Measurements from ENCODE around the gene SRSF9. TPM values are rescaled to one million over a fixed set of nuclear protein-coding genes. Genes with fewer than 3 reads are reported as not detected.
"Not testable (repeated sequence)": the region's sequence is repeated elsewhere in the genome, so short reads cannot be mapped to it uniquely, and the experiment has no call there.

The SRSF9 gene
- total RNA-seq, 1 donor from 2014 or later, result 38.9 TPM

DNA sequence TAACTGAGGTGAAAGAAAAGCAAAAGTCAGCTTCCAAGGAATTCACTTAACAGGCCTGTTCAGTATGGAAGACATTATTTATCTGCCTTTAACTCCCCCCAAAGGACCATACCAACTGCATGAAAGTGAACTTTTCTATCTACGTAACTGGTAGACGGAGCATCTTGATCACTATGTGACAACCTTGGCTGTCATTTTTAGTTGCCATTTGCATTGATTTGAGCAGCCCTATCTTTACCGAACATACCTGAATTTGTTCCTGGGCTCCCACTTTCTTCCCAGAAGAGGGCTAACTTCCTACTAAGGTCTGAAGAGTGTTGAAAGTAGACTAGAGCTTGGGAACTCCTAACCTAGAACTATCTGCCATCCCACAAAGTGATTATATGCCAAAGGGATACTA, 9.4 kb downstream of the SRSF9 start:
- intact Hi-C loops (cut with DNase I), result no loop called here
- no peak for ATAC-seq (ENCODE audit: poor library complexity)
- no peak for DNase-seq

DNA sequence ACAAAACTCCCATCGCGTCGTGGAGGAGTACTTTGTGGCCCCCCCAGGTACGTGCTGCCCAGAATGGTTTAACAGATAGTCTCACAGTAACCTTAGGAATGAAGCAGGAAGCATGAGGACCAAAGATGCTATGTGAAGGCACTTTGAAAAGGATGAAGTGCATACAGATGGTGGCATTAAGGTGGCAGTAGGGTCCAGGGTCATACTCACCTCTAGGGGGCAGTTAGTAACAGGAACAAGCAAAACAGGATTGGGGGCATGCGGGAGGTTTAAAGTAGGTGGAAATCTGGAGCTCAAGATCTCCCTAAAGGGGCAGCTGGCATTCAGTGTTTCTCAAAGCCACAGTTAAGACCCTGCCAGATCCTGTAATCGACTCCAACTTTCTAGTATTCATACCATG, 12.4 kb downstream of the SRSF9 start:
- intact Hi-C loops (cut with DNase I), result no loop called here
- no peak for DNase-seq
- ATAC-seq (ENCODE audit: poor library complexity), result no peak

DNA sequence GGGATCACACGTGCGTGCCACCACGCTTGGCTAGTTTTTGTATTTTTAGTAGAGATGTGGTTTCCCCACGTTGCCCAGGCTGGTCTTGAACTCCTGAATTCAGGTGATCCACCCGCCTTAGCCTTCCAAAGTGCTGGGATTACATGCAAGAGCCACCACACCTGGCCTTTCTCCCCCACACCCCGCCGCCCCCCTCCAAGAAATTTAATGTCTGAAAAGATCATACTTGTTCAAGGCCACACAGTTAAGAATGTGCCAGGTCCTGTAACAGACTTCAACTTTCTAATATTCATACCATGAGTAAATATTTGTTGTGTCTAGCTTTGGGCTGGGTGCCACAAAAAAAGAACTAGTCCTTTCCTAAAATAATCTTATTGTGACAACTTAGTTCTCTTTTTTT, 14.2 kb downstream of the SRSF9 start:
- DNase-seq, result no peak

DNA sequence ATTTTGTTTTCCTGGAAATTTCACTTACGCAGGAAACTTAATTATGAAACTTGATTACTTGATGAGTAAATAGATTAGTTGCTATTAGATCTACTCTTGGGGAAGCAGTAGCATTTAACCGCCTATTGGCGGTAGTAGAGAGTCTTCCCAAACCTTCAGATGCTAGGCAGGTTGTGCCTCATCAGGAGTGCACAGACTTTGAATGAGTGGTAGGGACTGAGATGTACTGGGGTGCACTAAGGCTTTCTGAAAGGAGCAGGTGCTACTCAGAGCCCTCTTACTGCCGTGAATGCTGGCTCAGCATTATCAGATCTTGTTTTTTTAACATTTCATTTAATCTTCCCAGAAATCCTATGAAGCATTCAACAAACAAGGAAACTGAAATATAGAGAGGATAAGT, 15.6 kb downstream of the SRSF9 start:
- ATAC-seq (ENCODE audit: poor library complexity) (no peak), DNase-seq (no peak)
- intact Hi-C loops (cut with DNase I), result no loop called here

More for the DNA sequence above, 14.2 kb downstream of the SRSF9 start:
- no peak for ATAC-seq (ENCODE audit: poor library complexity)
- intact Hi-C loops (cut with DNase I), result no loop called here

DNA sequence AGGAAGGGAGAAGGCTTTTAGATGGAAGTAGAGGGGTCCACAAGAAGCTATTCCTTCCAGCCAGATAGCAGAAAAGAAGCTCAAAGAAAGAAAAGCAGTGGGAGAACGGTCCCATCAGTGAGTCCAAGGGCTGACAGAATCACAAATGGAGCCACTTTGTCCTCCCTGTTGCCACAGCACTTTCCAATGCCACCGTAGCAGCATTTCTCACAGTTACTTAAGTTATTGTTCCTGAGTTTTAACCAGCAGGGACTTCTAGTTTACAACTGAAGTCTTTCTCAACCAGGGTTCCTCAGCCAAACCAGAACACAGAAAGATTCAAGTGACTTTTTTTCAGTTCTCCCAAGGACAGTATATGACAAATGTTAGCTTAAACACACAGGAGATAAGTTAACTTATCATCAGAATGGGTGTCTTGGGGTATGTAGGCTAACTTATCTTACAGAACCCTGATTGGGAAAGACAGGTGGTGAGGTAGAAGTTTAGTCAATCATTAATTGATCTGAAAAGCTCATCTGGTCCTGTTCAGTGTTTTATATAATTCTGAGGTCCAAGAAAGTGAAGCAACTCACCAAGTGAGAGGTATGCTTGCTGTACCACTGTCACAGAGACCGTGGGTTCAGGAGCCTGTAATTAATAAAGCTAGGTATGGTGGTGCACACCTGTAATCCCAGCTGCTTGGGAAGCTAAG, 16.3 kb downstream of the SRSF9 start:
- intact Hi-C loops (cut with DNase I), result no loop called here
- DNase-seq, result no peak

GRCh38 chr12:120452524-120452923, 17.0 kb downstream of the SRSF9 start:
- ATAC-seq (ENCODE audit: poor library complexity); intact Hi-C loops (cut with DNase I); DNase-seq: not testable (repeated sequence)

More for the DNA sequence above, 16.3 kb downstream of the SRSF9 start:
- ATAC-seq (ENCODE audit: poor library complexity), result no peak

GRCh38 chr12:120447992-120448391, 21.6 kb downstream of the SRSF9 start:
- ATAC-seq (ENCODE audit: poor library complexity) (no peak), DNase-seq (no peak)
- intact Hi-C loops (cut with DNase I), result no loop called here

- ATAC-seq (ENCODE audit: poor library complexity); DNase-seq; intact Hi-C loops (cut with DNase I): not testable (repeated sequence)
Observed at GRCh38 chr12:120446844-120447178, 22.7 kb downstream of the SRSF9 start.

- intact Hi-C loops (cut with DNase I), result no loop called here
- peak; percentile 99 for ATAC-seq (ENCODE audit: poor library complexity)
- peak; percentile 92 for DNase-seq
Observed at GRCh38 chr12:120445911-120446843, 23.4 kb downstream of the SRSF9 start, which contains the start of the genes GATC and TRIAP1. TSS of gene GATC (plus strand) at chr12:120446444. CDS start at chr12:120446481, 37 bp downstream. TSS of gene TRIAP1 (minus strand) at chr12:120446384. CDS start at chr12:120446372, 12 bp downstream.

- ATAC-seq (ENCODE audit: poor library complexity) (no peak), DNase-seq (no peak)
- intact Hi-C loops (cut with DNase I), result no loop called here
Observed at GRCh38 chr12:120444676-120445075, 24.9 kb downstream of the SRSF9 start.

DNA sequence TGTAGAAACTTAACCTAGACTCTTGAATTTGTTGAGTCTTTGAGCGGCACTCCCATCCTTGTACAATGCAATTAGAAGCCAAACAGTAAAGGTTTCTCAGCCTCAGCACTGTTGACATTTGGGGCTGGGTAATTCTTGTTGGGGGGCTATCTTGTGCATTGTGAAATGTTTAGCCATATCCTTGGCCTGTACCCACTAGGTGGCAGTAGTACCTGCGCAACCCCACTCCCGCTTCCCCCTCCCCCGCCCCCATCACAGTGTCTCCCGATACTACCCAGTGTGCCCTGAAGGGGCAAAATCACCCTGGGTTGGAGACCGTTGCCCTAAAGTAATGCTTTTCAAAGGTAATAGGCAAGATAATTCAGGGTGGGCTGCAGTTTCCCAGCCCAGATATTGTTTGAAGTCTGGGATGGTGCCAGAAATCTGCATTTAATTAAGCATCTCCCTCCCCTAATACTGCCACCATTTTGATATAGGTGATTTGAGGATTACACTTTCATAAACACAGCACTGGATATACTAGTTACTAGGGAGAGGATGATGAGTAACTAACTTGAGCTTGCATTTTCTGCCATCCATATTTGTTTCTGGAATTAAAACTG, 29.8 kb downstream of the SRSF9 start:
- intact Hi-C loops (cut with DNase I), result loop anchor here (10.0 kb wide), 1 partner anchor 115 kb away; the partner anchor contains the start of gene PLA2G1B

DNA sequence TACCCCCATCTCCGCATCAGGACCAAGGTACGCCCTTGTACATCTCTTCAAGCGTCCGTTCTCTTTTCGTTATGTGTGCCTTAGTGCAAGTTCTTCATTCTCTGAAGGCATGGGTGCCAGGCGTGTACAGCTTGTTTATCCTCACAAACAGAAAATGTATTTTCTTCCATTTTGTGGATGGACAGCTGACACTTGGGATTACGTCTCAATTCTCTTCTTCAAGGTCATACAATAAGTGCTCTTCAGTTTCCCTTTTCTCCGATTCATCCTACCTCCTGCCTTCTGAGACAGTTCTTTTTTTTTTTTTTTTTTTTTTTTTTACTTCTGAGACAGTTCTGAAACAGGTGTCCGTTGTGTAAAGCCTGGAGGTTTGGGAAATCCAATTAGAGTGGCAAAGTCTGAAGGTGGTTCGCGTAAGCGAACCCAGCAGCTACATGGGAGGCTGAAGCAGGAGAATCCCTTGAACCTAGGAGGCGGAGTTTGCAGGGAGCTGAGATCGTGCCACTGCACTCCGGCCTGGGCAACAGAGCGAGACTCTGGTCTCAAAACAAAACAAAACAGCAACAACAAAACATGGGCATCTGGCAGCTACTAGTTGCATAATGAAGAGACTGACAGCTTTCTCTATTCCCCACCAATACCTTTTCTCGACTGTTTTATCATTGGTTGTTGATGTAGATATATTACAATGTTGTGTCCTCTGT, 30.9 kb downstream of the SRSF9 start:
- DNase-seq (no peak), ATAC-seq (ENCODE audit: poor library complexity) (peak; percentile 19)
- intact Hi-C loops (cut with DNase I), result loop anchor here (10.0 kb wide), 1 partner anchor 114 kb away; the partner anchor contains the start of gene PLA2G1B

More for the DNA sequence above, 29.8 kb downstream of the SRSF9 start:
- DNase-seq (no peak), ATAC-seq (ENCODE audit: poor library complexity) (peak; percentile 46)

DNA sequence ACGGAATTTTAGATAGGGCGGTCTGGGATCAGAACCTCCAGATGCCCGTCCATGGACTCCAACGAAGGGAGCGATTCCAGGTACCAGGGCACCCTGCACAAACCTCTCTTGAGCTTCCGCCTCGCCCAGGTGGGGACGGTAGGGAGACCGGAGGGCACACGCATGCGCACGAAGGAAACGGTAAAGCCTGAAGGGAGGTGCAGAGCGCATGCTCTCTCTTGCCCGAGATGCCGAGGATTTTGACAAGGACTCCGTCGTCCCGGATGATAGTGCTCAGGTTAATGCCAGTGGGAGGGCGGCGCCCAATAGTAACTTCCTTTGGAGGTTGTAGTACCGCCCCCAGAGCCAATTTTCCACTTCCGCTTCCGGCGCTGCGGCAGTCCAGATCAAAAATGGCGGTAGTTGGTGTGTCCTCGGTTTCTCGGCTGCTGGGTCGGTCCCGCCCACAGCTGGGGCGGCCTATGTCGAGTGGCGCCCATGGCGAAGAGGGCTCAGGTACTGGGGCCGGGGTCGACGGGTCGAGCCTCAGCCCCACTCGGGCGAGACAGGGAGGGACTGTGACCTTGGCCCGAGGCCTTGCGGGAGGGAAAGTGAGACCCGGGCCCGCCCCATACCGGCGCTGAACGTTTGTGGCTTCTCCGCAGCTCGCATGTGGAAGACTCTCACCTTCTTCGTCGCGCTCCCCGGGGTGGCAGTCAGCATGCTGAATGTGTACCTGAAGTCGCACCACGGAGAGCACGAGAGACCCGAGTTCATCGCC, 31.6 kb downstream of the SRSF9 start, which contains the start of gene COX6A1:
Gene COX6A1 (plus strand): TSS at position 379 of the 760 bp plus-strand sequence. CDS start 14 bp downstream, at position 393.
- ATAC-seq (ENCODE audit: poor library complexity) (peak; percentile 98), DNase-seq (peak; percentile 96)
- intact Hi-C loops (cut with DNase I), result loop anchor here (10.0 kb wide), 1 partner anchor 113 kb away; the partner anchor contains the start of gene PLA2G1B

DNA sequence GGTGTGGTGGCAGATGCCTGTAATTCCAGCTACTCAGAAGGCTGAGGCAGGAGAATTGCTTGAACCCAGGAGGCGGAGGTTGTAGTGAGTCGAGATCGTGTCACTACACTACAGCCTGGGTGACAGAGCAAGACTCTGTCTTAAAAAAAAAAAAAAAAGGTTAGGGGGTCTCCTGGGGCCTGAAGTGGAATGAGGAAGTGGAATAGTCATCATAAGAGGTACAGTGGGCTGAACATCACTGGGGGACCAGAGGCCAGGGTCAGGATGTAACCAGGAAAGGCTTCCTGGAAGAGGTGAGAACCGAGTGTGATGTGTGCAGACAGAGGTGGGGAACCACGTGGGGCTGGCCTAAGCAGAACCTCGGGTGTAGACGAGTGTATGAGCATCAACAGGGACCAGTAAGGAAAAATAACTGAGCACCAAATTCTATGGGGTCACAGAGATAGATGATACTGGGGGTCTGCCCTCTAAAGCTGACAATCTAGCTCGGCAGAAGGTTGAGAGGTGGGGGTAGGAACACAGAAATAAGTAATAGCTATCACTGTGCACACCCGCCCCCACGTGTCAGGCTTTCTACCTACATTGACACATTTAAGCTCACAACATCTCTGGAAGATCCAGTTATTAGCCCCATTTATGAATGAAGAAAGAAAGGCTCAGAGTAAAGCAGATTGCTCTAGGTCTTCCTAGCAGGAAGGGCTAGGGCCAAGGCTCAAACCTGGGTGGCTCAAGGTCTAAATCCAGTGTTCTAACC, 36.6 kb downstream of the SRSF9 start:
- no peak for ATAC-seq (ENCODE audit: poor library complexity)
- intact Hi-C loops (cut with DNase I), result loop anchor here (10.0 kb wide), 1 partner anchor 108 kb away; the partner anchor contains the start of gene PLA2G1B
- DNase-seq, result no peak

DNA sequence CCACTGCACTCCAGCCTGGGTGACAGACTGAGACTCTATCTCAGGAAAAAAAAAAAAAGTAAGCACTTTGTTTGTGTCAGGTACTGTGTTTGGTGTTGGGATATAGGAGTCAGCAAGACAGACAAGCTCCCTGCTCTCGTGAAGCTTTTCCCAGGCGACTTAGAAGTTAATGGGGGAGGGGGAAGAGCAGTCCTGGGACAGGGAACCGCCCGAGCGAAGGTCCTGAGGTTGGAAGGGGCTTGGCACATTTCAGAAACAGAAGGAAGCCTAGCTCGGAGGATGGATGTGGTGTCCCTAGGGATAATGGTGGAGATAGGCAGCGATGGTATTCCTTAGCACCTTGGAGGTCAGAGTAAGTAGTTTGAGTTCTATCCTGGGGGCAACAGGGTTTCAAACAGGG, 40.2 kb downstream of the SRSF9 start:
- intact Hi-C loops (cut with DNase I), result no loop called here
- DNase-seq (no peak), ATAC-seq (ENCODE audit: poor library complexity) (no peak)

GRCh38 chr12:120428597-120429229, 40.8 kb downstream of the SRSF9 start:
- ATAC-seq (ENCODE audit: poor library complexity) (no peak), DNase-seq (no peak)
- intact Hi-C loops (cut with DNase I), result no loop called here

Measured in Right ventricle myocardium superior (tissue), 1 donor.